Measurements from ENCODE around the gene TRIM7. TPM values are rescaled to one million over a fixed set of nuclear protein-coding genes. Genes with fewer than 3 reads are reported as not detected.

The TRIM7 gene
- total RNA-seq, 1 donor from 2014 or later: 4.4 TPM

GRCh38 chr5:181229996-181230395 lies 25.0 kb upstream of the TRIM7 start:
- no peaks in the 10 kb centered on the region for H3K27me3 ChIP-seq (ENCODE audit: control insufficient read depth, insufficient read depth, low read length)
- DNase-seq (ENCODE audit: low read depth): no peak
- H3K4me3 ChIP-seq (ENCODE audit: low read depth, low read length): no peak overlapping the region
- peaks cover 3% of the 10 kb centered on the region for H3K36me3 ChIP-seq (ENCODE audit: control insufficient read depth, insufficient read depth, low read length)
- no peak for TF ChIP-seq CTCF (IDR thresholded peaks at IDR 0.05; ENCODE audit: insufficient read depth, low read length, poor library complexity, severe bottlenecking)

GRCh38 chr5:181224390-181225229 lies 19.6 kb upstream of the TRIM7 start:
- Histone ChIP-seq H3K27me3 (ENCODE audit: control insufficient read depth, insufficient read depth, low read length) (no peaks in the 10 kb centered on the region), H3K4me3 (ENCODE audit: low read depth, low read length) (peak overlapping the region; percentile 84), H3K36me3 (ENCODE audit: control insufficient read depth, insufficient read depth, low read length) (peaks cover 2% of the 10 kb centered on the region)
- DNase-seq (ENCODE audit: low read depth): no peak
- no peak for TF ChIP-seq CTCF (IDR thresholded peaks at IDR 0.05; ENCODE audit: insufficient read depth, low read length, poor library complexity, severe bottlenecking)

GRCh38 chr5:181223729-181224389 lies 18.9 kb upstream of the TRIM7 start:
- no peak for TF ChIP-seq CTCF (IDR thresholded peaks at IDR 0.05; ENCODE audit: insufficient read depth, low read length, poor library complexity, severe bottlenecking)
- Histone ChIP-seq H3K27me3 (ENCODE audit: control insufficient read depth, insufficient read depth, low read length) (no peaks in the 10 kb centered on the region), H3K4me3 (ENCODE audit: low read depth, low read length) (peak overlapping the region; percentile 84), H3K36me3 (ENCODE audit: control insufficient read depth, insufficient read depth, low read length) (peaks cover 2% of the 10 kb centered on the region)
- DNase-seq (ENCODE audit: low read depth): no peak

- H3K36me3 ChIP-seq (ENCODE audit: control insufficient read depth, insufficient read depth, low read length): peaks cover 2% of the 10 kb centered on the region
- no peaks in the 10 kb centered on the region for H3K27me3 ChIP-seq (ENCODE audit: control insufficient read depth, insufficient read depth, low read length)
- H3K4me3 ChIP-seq (ENCODE audit: low read depth, low read length): peak within 1 kb of the TSS; percentile 84
- peak; percentile 89 for DNase-seq (ENCODE audit: low read depth)
- TF ChIP-seq CTCF (IDR thresholded peaks at IDR 0.05; ENCODE audit: insufficient read depth, low read length, poor library complexity, severe bottlenecking): peak; percentile 10
Observed at GRCh38 chr5:181223058-181223728, 18.2 kb upstream of the TRIM7 start, which contains the start of gene TRIM41. TSS of gene TRIM41 (plus strand) at chr5:181223281. CDS start at chr5:181224000, 719 bp downstream.

GRCh38 chr5:181222630-181223057 lies 17.6 kb upstream of the TRIM7 start:
- TF ChIP-seq CTCF (IDR thresholded peaks at IDR 0.05; ENCODE audit: insufficient read depth, low read length, poor library complexity, severe bottlenecking): no peak
- no peak for DNase-seq (ENCODE audit: low read depth)
- H3K4me3 ChIP-seq (ENCODE audit: low read depth, low read length): peak overlapping the region; percentile 84
- no peaks in the 10 kb centered on the region for H3K27me3 ChIP-seq (ENCODE audit: control insufficient read depth, insufficient read depth, low read length)
- H3K36me3 ChIP-seq (ENCODE audit: control insufficient read depth, insufficient read depth, low read length): peaks cover 2% of the 10 kb centered on the region

All from kidney epithelial cell (primary cell).